Adipocyte (in vitro differentiated cells): Measurements from ENCODE around the gene ZBTB44.
"Not testable (repeated sequence)": the region's sequence is repeated elsewhere in the genome, so short reads cannot be mapped to it uniquely, and the experiment has no call there.

ENCODE experiments used
- DNase-seq: peaks from one replicate; pipeline ENCODE4 v3.0.0-alpha.2; 2015; ENCODE audit warnings: low read depth
- H3K27me3 ChIP-seq: replicated peaks from 2 replicates; pipeline ENCODE4 v1.7.0; 2013; ENCODE audit warnings: mild to moderate bottlenecking, low read length, moderate library complexity; ENCODE audit not compliant: control insufficient read depth, insufficient read depth
- H3K36me3 ChIP-seq: 2 replicates; pipeline ENCODE4 v1.7.0; 2013; ENCODE audit warnings: low read length, mild to moderate bottlenecking, moderate library complexity; ENCODE audit not compliant: control insufficient read depth, insufficient read depth, severe bottlenecking
- H3K4me1 ChIP-seq: 2 replicates; pipeline ENCODE4 v1.7.0; 2013; ENCODE audit warnings: mild to moderate bottlenecking, low read length, moderate library complexity; ENCODE audit not compliant: control insufficient read depth, insufficient read depth
- H3K4me3 ChIP-seq: 2 replicates; pipeline ENCODE4 v1.7.0; 2013; ENCODE audit warnings: mild to moderate bottlenecking, low read length, moderate library complexity
- H3K9ac ChIP-seq: 2 replicates; pipeline ENCODE4 v1.7.0; 2013; ENCODE audit warnings: mild to moderate bottlenecking, low read length, moderate library complexity
- H3K9me3 ChIP-seq: 2 replicates; pipeline ENCODE4 v1.7.0; 2013; ENCODE audit warnings: mild to moderate bottlenecking, low read length, moderate library complexity; ENCODE audit not compliant: control insufficient read depth

ZBTB44 gene

DNA sequence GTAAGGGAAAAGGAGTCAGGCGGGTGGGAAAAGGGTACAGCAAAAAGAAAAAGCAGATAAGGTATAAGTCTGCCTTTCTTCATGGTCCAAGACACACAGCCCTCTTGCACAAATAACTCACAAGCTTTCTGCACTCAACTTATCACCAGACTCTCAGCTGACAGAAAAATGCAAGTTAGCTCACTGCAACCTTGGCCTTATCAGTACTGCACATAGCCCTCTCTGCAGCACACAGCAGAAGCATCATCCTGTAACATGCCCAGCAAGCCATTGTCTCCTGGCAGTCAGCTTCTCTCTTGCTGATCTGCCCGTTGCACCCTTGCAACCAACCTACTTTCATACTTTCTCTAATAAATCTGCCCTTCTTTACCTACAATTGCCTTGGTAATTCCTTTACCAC is 5.8 kb downstream of the ZBTB44 start:
- H3K9me3 ChIP-seq = no peaks in the 10 kb centered on the region
- H3K36me3 ChIP-seq = peaks cover 5% of the 10 kb centered on the region
- H3K9ac ChIP-seq = no peak overlapping the region
- no peak overlapping the region for H3K4me3 ChIP-seq
- peaks cover 15% of the 10 kb centered on the region for H3K4me1 ChIP-seq
- H3K27me3 ChIP-seq = no peaks in the 10 kb centered on the region
- no peak for DNase-seq

DNA sequence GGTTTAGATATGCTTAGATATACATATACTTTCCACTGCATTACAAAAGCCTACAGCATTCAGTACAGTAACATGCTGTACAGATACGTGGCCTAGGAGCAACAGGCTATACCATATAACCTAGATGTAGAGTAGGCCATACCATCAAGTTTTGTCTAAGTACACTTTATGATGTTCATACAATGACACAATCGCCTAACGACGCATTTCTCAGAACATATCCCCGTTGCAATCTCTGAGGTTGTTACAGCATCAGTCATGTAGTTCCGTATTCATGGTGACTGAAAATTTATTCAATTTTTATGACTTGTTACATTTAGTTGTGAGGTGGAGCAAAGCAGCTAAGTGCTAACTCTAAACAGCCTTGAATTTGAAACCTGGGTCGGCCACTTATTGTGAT is 6.7 kb downstream of the ZBTB44 start:
- no peaks in the 10 kb centered on the region for H3K27me3 ChIP-seq
- no peak overlapping the region for H3K9ac ChIP-seq
- H3K9me3 ChIP-seq = no peaks in the 10 kb centered on the region
- no peak for DNase-seq
- peaks cover 5% of the 10 kb centered on the region for H3K36me3 ChIP-seq
- no peak overlapping the region for H3K4me3 ChIP-seq
- peaks cover 12% of the 10 kb centered on the region for H3K4me1 ChIP-seq

DNA sequence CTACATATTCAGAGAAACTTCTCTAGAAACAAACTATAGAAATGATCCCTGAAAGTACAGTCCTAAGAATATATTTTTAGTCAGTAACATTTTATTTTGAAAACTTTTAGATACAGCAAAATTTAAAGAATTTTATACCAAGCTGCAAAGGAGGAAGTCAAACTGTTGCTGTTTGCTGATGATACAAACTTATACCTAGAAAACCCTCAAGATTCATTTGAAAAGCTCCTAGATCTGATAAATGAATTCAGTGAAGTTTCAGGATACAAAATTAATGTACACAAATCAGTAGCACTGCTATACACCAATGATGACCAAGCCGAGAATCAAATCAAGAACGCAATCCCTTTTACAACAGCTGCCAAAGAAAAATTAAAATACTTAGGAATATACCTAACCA is 10.1 kb downstream of the ZBTB44 start:
- H3K4me1 ChIP-seq = peaks cover 9% of the 10 kb centered on the region
- peaks cover 5% of the 10 kb centered on the region for H3K36me3 ChIP-seq
- no peaks in the 10 kb centered on the region for H3K9me3 ChIP-seq
- no peaks in the 10 kb centered on the region for H3K27me3 ChIP-seq
- no peak overlapping the region for H3K9ac ChIP-seq
- no peak overlapping the region for H3K4me3 ChIP-seq
- DNase-seq = no peak

DNA sequence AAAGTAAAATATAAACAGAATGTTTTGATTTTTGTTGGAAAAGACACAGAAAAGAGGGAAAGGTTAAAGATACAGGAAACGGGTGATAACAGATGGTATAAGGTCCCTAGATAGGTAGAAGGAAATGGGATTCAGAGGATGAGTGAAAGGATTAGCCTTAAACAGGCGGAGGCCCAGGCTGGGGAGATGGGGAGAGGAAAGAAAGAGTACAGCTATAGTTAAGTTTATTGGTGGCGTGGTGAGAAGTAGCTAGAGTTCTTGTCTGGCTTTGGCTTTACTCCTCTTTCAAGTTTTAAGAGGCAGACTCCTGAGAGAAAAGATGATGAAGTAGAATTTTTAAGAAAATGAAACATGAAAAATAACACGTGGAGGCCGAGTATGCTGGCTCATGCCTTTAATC is 13.7 kb downstream of the ZBTB44 start:
- Histone ChIP-seq H3K27me3 (no peaks in the 10 kb centered on the region), H3K4me3 (no peak overlapping the region), H3K36me3 (no peaks in the 10 kb centered on the region), H3K4me1 (peaks cover 9% of the 10 kb centered on the region), H3K9ac (no peak overlapping the region), H3K9me3 (no peaks in the 10 kb centered on the region)
- no peak for DNase-seq

DNA sequence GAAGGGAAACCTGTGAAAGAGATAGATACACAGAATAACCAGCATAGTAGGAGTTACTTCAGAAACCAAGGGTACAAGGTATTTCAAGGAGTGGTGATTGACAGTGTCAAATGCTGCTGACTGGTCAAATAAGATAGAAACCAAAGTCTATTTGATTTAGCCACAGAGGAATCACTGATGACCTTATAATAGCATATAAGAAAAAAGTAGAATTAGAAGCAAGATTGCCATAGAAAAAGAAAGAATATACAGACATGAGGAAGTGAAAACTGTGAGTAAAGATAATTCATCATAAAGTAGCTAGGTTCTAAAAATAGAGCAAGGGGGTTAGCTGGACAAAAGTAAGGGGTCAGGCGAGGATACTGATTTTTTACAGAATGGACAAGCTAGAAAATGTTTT is 14.2 kb downstream of the ZBTB44 start:
- no peak for DNase-seq
- no peaks in the 10 kb centered on the region for H3K27me3 ChIP-seq
- peaks cover 9% of the 10 kb centered on the region for H3K4me1 ChIP-seq
- H3K9ac ChIP-seq = no peak overlapping the region
- no peaks in the 10 kb centered on the region for H3K9me3 ChIP-seq
- no peak overlapping the region for H3K4me3 ChIP-seq
- H3K36me3 ChIP-seq = no peaks in the 10 kb centered on the region

DNA sequence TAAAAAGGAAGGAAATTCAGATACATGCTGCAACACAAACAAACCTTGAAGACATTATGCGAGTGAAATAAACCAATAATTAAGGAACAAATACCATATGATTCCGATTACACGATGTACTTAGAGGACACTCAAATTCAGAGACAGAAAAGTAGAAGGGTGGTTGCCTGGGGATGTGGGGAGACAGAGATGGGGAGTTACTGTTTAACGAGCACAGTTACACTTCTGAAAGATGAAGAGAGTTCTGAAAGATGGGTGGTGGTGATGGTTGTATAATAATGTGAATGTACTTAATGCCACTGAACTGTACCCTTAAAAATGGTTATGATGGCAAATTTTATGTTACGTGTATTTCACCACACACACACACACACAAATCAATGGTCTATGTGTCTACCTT is 14.7 kb downstream of the ZBTB44 start:
- Histone ChIP-seq H3K9ac (no peak overlapping the region), H3K4me3 (no peak overlapping the region), H3K9me3 (no peaks in the 10 kb centered on the region), H3K27me3 (no peaks in the 10 kb centered on the region), H3K36me3 (no peaks in the 10 kb centered on the region), H3K4me1 (peaks cover 9% of the 10 kb centered on the region)
- DNase-seq = no peak

DNA sequence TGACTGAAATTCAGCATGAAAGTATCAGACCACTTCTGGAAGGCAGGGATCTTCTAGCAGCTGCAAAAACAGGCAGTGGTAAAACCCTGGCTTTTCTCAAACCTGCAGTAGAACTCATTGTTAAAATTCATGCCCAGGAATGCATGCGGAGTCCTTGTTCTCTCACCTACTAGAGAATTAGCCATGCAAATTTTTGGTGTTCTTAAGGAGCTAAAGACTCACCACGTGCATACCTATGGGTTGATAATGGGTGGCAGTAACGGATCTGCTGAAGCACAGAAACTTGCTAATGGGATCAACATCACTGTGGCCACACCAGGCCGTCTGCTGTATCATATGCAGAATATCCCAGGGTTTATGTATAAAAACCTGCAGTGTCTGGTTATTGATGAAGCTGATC is 19.1 kb downstream of the ZBTB44 start:
- DNase-seq = no peak

DNA sequence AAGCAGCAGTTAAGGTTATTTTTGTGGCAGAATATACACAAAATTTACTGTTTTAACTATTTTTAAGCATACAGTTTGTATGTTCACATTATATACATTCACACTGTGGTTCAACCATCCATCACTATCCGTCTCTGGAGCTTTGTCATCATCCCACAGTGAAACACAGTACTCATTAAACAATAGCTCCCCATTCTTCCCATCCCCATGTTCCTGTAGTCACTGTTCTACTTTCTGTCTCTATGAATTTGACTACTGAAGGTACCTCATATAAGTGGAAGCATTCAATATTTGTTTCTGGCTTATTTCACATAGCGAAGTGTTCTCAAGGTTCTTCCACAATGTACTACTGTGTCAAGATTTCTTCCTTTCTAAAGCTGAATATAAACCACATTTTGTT is 32.6 kb downstream of the ZBTB44 start:
- H3K9me3 ChIP-seq = peaks cover 11% of the 10 kb centered on the region
- DNase-seq = no peak

More for the DNA sequence above, 19.1 kb downstream of the ZBTB44 start:
- no peaks in the 10 kb centered on the region for H3K27me3 ChIP-seq
- no peak overlapping the region for H3K4me3 ChIP-seq
- H3K9me3 ChIP-seq = no peaks in the 10 kb centered on the region
- no peaks in the 10 kb centered on the region for H3K36me3 ChIP-seq
- H3K4me1 ChIP-seq = peaks cover 5% of the 10 kb centered on the region
- no peak overlapping the region for H3K9ac ChIP-seq

DNA sequence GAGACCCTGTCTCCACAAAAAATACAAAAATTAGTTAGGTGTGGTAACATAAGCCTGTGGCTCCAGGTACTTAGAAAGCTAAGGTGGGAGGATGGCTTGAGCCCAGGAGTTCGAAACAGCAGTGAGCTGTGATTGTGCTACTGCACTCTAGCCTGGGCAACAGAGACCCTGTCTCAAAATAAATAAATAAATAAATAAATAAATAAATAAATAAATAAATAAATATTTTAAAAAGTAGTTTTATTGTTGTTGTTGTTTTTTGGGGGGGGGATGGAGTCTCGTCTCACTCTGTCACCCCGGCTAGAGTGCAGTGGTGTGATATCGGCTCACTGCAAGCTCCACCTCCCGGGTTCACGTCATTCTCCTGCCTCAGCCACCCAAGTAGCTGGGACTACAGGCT is 33.4 kb downstream of the ZBTB44 start:
- not testable (repeated sequence) for H3K4me1 ChIP-seq, H3K27me3 ChIP-seq, H3K36me3 ChIP-seq, DNase-seq, H3K9ac ChIP-seq, H3K4me3 ChIP-seq
- peaks cover 12% of the 10 kb centered on the region for H3K9me3 ChIP-seq

More for the DNA sequence above, 32.6 kb downstream of the ZBTB44 start:
- H3K4me3 ChIP-seq = no peak overlapping the region
- H3K4me1 ChIP-seq = peaks cover 5% of the 10 kb centered on the region
- H3K9ac ChIP-seq = no peak overlapping the region
- no peaks in the 10 kb centered on the region for H3K27me3 ChIP-seq
- H3K36me3 ChIP-seq = peaks cover 2% of the 10 kb centered on the region

DNA sequence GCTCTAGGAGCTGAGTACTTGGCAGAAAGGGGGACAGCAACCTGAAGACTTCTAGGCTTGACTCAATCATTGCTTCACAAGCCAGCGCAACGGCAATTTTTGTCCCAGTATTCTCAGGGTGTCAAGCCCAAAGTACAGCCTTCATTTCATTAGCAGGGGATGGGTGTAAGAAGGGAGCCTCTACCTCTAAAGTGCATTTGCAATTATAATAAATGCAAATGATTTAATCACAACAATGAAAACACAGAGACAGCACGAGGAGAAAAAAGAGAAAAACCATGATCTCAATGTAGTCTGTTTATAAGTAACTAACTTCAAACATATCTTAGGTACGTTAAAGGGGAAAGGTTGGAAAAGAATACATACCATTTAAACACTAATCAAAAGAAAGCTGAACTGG is 34.7 kb downstream of the ZBTB44 start:
- no peak for DNase-seq
- peaks cover 12% of the 10 kb centered on the region for H3K9me3 ChIP-seq
- no peaks in the 10 kb centered on the region for H3K27me3 ChIP-seq
- no peak overlapping the region for H3K9ac ChIP-seq
- H3K4me3 ChIP-seq = no peak overlapping the region
- H3K36me3 ChIP-seq = peaks cover 2% of the 10 kb centered on the region
- peaks cover 5% of the 10 kb centered on the region for H3K4me1 ChIP-seq

DNA sequence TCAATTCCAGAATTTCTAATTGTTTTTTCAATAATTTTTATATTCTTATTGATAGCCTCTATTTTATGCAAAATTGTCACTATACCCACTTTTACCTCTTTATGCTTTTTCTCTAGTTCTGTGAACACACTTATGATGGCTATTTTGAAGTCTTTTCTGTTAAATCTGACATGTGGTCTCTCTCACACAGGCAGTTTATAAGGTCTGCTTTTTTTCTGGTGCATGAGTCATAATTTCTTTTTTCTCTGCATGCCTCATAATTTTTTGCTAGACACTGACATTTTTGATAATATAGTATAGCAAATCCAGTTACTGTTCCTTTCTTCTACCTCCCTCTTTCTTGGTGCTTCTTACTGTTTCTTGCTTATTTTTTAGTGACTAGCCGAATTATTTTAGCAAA is 36.0 kb downstream of the ZBTB44 start:
- Histone ChIP-seq H3K4me3 (no peak overlapping the region), H3K36me3 (peaks cover 2% of the 10 kb centered on the region), H3K9me3 (peaks cover 12% of the 10 kb centered on the region), H3K4me1 (peaks cover 5% of the 10 kb centered on the region), H3K9ac (no peak overlapping the region), H3K27me3 (no peaks in the 10 kb centered on the region)
- peak; percentile 1 for DNase-seq

DNA sequence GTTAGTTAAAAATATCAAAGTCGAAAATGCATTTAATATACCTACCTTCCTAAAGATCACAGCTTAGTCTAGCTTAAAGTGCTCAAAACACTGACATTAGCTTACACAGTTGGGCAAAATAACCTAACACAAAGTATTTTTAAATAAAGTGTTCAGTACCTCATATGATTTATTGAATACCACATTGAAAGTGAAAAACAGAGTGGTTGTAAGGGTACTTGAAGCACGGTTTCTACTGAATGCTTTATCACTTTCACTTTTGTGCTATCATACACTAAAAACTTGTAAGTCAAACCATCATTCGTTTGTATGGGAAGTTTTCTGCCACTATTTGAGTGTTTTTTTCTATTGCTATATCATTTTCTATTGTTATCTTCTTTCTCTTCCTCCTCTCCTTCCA is 36.6 kb downstream of the ZBTB44 start:
- Histone ChIP-seq H3K27me3 (no peaks in the 10 kb centered on the region), H3K4me1 (peaks cover under 1% of the 10 kb centered on the region), H3K36me3 (peaks cover 2% of the 10 kb centered on the region), H3K9me3 (peaks cover 12% of the 10 kb centered on the region), H3K9ac (no peak overlapping the region), H3K4me3 (no peak overlapping the region)
- no peak for DNase-seq
